Right ventricle myocardium superior (tissue), 1 donor: Measurements from ENCODE around the gene KCNN1. TPM values are rescaled to one million over a fixed set of nuclear protein-coding genes. Genes with fewer than 3 reads are reported as not detected.
A peak's percentile ranks its signal among the peaks of the same experiment; 100 is the strongest.
"Not testable (repeated sequence)": the region's sequence is repeated elsewhere in the genome, so short reads cannot be mapped to it uniquely, and the experiment has no call there.

Experiments used
- ATAC-seq: fragments of 200-7000 bp; cut with Tn5 transposase; one replicate; pipeline ENCODE4 v1.9.1; 2020; ENCODE audit warnings: mild to moderate bottlenecking; ENCODE audit not compliant: poor library complexity
- DNase-seq: peaks from one replicate; pipeline ENCODE4 v3.0.0-alpha.2; 2020
- intact Hi-C: fragments of 100-400 bp; cut with DNase I; formaldehyde crosslinking; loops from one replicate; pipeline ENCODE4 v1.11.2; 2022
- long read RNA-seq: library from polyadenylated mRNA; unstranded; transcript quantifications from one replicate; pipeline ENCODE4 v2.0.0, GENCODE V29; 2021
- total RNA-seq: library from RNA; stranded (reverse); fragmentation: NEBNext Ultra II Directional; extraction: Animal tissue kit (Norgen Biotek cat#: 25700); gene quantifications from one replicate; pipeline ENCODE4 v1.2.1, GENCODE V29; 2021
- donor health status: DM: no; HTN: yes; CAD: no; lungs with severe emphysema.

Gene KCNN1
- not detected for total RNA-seq
- long read RNA-seq, result 0 reads

GRCh38 chr19:17966550-17967256, at the start of gene KCNN1:
KCNN1 (plus strand) TSS chr19:17967107; CDS start chr19:17973889, 6,782 bp downstream.
- no peak for DNase-seq
- ATAC-seq, result no peak
- intact Hi-C loops, result no loop called here

GRCh38 chr19:17918151-17918550, 48.8 kb upstream of the KCNN1 start:
- intact Hi-C loops, DNase-seq, ATAC-seq: not testable (repeated sequence)

- ATAC-seq, DNase-seq, intact Hi-C loops: not testable (repeated sequence)
Observed at GRCh38 chr19:17919122-17919521, 47.8 kb upstream of the KCNN1 start.

- intact Hi-C loops, result no loop called here
- no peak for DNase-seq
- ATAC-seq, result no peak
Observed at GRCh38 chr19:17920527-17920926, 46.4 kb upstream of the KCNN1 start.

- DNase-seq, result no peak
- intact Hi-C loops, result no loop called here
Observed at GRCh38 chr19:17922138-17922537, 44.8 kb upstream of the KCNN1 start.

GRCh38 chr19:17926044-17926443, 40.9 kb upstream of the KCNN1 start:
- ATAC-seq, result no peak
- intact Hi-C loops, result no loop called here
- no peak for DNase-seq

More at GRCh38 chr19:17922138-17922537, 44.8 kb upstream of the KCNN1 start:
- ATAC-seq, result no peak

- ATAC-seq (no peak), DNase-seq (no peak)
- intact Hi-C loops, result no loop called here
Observed at GRCh38 chr19:17929056-17929455, 37.9 kb upstream of the KCNN1 start.

GRCh38 chr19:17931532-17932191, 35.2 kb upstream of the KCNN1 start:
- no peak for ATAC-seq
- no peak for DNase-seq
- intact Hi-C loops, result no loop called here

GRCh38 chr19:17932485-17933338, 34.2 kb upstream of the KCNN1 start, which contains the start of gene CCDC124:
CCDC124 (plus strand) TSS chr19:17933015; CDS start chr19:17936421, 3,406 bp downstream.
- ATAC-seq (peak; percentile 98), DNase-seq (peak; percentile 94)
- intact Hi-C loops, result no loop called here

- intact Hi-C loops, result no loop called here
- no peak for ATAC-seq
- no peak for DNase-seq
Observed at GRCh38 chr19:17933414-17934129, 33.3 kb upstream of the KCNN1 start.

GRCh38 chr19:17936379-17936778, 30.5 kb upstream of the KCNN1 start:
- ATAC-seq (no peak), DNase-seq (no peak)
- intact Hi-C loops, result loop anchor here (5.0 kb wide), 1 partner anchor 74 kb away; no protein-coding TSS in a partner anchor

GRCh38 chr19:17937371-17937900, 29.5 kb upstream of the KCNN1 start:
- no peak for DNase-seq
- no peak for ATAC-seq
- intact Hi-C loops, result loop anchor here (5.0 kb wide), 1 partner anchor 75 kb away; no protein-coding TSS in a partner anchor

- intact Hi-C loops, result loop anchor here (2.0 to 5.0 kb wide), 2 partner anchors 59 to 76 kb away; no protein-coding TSS in a partner anchor
- DNase-seq, result peak; percentile 87
- peak; percentile 87 for ATAC-seq
Observed at GRCh38 chr19:17938092-17938845, 28.6 kb upstream of the KCNN1 start.

GRCh38 chr19:17942181-17942580, 24.7 kb upstream of the KCNN1 start:
- intact Hi-C loops, result loop anchor here (10.0 kb wide), 1 partner anchor 113 kb away; no protein-coding TSS in a partner anchor
- DNase-seq (no peak), ATAC-seq (no peak)

- intact Hi-C loops, result loop anchor here (10.0 kb wide), 1 partner anchor 112 kb away; no protein-coding TSS in a partner anchor
- no peak for ATAC-seq
Observed at GRCh38 chr19:17942582-17943273, 24.2 kb upstream of the KCNN1 start.

More at GRCh38 chr19:17942582-17943273, 24.2 kb upstream of the KCNN1 start:
- DNase-seq, result no peak
